ENCODE measurements around the gene PRKCB.

Gene PRKCB

GRCh38 chr16:23871924-23872323 is 36.1 kb downstream of the PRKCB start:
- H3K9me3 ChIP-seq (ENCODE audit: insufficient read depth, low read depth, low read length): no peaks in the 10 kb centered on the region
- no peaks in the 10 kb centered on the region for H3K9me2 ChIP-seq (replicated peaks; ENCODE audit: low read depth, low read length)
- H3K79me2 ChIP-seq (ENCODE audit: insufficient read depth, low read length): peaks cover 84% of the 10 kb centered on the region
- H3K9ac ChIP-seq (ENCODE audit: low read depth, low read length, poor library complexity, severe bottlenecking): no peak overlapping the region
- H3K36me3 ChIP-seq (ENCODE audit: insufficient read depth, low read length): no peaks in the 10 kb centered on the region
- no peaks in the 10 kb centered on the region for H3K27me3 ChIP-seq (ENCODE audit: insufficient read depth, low read length, poor library complexity, severe bottlenecking)
- H3K4me2 ChIP-seq (ENCODE audit: low read depth, low read length, poor library complexity, severe bottlenecking): no peak overlapping the region
- H4K20me1 ChIP-seq (ENCODE audit: insufficient read depth, low read length, poor library complexity, severe bottlenecking): no peaks in the 10 kb centered on the region
- TF ChIP-seq EZH2phosphoT487 (IDR thresholded peaks at IDR 0.05; ENCODE audit: borderline replicate concordance) (no peak), CTCF (conservative IDR thresholded peaks at IDR 0.05; ENCODE audit: low read length) (no peak)
- no peak overlapping the region for H2AFZ ChIP-seq (ENCODE audit: low read length)
- H3F3A ChIP-seq (ENCODE audit: low read depth): no peaks in the 10 kb centered on the region
- no peak overlapping the region for H3K4me3 ChIP-seq (ENCODE audit: low read length, poor library complexity, severe bottlenecking)
- peaks cover 25% of the 10 kb centered on the region for H3K4me1 ChIP-seq (ENCODE audit: insufficient read depth, low read length, poor library complexity, severe bottlenecking)

- no peaks in the 10 kb centered on the region for H3F3A ChIP-seq (ENCODE audit: low read depth)
- H3K36me3 ChIP-seq (ENCODE audit: insufficient read depth, low read length): peaks cover 3% of the 10 kb centered on the region; the same call in 1 of the 2 replicates
- no peak overlapping the region for H3K4me3 ChIP-seq (ENCODE audit: low read length, poor library complexity, severe bottlenecking)
- peaks cover 84% of the 10 kb centered on the region for H3K79me2 ChIP-seq (ENCODE audit: insufficient read depth, low read length)
- H3K4me1 ChIP-seq (ENCODE audit: insufficient read depth, low read length, poor library complexity, severe bottlenecking): peaks cover 35% of the 10 kb centered on the region
- TF ChIP-seq EZH2phosphoT487 (IDR thresholded peaks at IDR 0.05; ENCODE audit: borderline replicate concordance) (no peak), CTCF (conservative IDR thresholded peaks at IDR 0.05; ENCODE audit: low read length) (no peak)
- H3K27me3 ChIP-seq (ENCODE audit: insufficient read depth, low read length, poor library complexity, severe bottlenecking): no peaks in the 10 kb centered on the region
- no peaks in the 10 kb centered on the region for H3K9me2 ChIP-seq (replicated peaks; ENCODE audit: low read depth, low read length)
- no peaks in the 10 kb centered on the region for H3K9me3 ChIP-seq (ENCODE audit: insufficient read depth, low read depth, low read length)
- H4K20me1 ChIP-seq (ENCODE audit: insufficient read depth, low read length, poor library complexity, severe bottlenecking): no peaks in the 10 kb centered on the region
- no peak overlapping the region for H3K9ac ChIP-seq (ENCODE audit: low read depth, low read length, poor library complexity, severe bottlenecking)
- no peak overlapping the region for H2AFZ ChIP-seq (ENCODE audit: low read length)
- no peak overlapping the region for H3K4me2 ChIP-seq (ENCODE audit: low read depth, low read length, poor library complexity, severe bottlenecking)
Measured at GRCh38 chr16:23874613-23875294, 39.0 kb downstream of the PRKCB start.

- Histone ChIP-seq H3K9me2 (replicated peaks; ENCODE audit: low read depth, low read length) (no peaks in the 10 kb centered on the region), H3F3A (ENCODE audit: low read depth) (no peaks in the 10 kb centered on the region), H3K9me3 (ENCODE audit: insufficient read depth, low read depth, low read length) (no peaks in the 10 kb centered on the region), H2AFZ (ENCODE audit: low read length) (no peak overlapping the region), H4K20me1 (ENCODE audit: insufficient read depth, low read length, poor library complexity, severe bottlenecking) (no peaks in the 10 kb centered on the region), H3K4me3 (ENCODE audit: low read length, poor library complexity, severe bottlenecking) (no peak overlapping the region), H3K36me3 (ENCODE audit: insufficient read depth, low read length) (peaks cover 3% of the 10 kb centered on the region; the same call in 1 of the 2 replicates), H3K27me3 (ENCODE audit: insufficient read depth, low read length, poor library complexity, severe bottlenecking) (no peaks in the 10 kb centered on the region), H3K79me2 (ENCODE audit: insufficient read depth, low read length) (peaks cover 84% of the 10 kb centered on the region), H3K4me1 (ENCODE audit: insufficient read depth, low read length, poor library complexity, severe bottlenecking) (peaks cover 51% of the 10 kb centered on the region), H3K4me2 (ENCODE audit: low read depth, low read length, poor library complexity, severe bottlenecking) (no peak overlapping the region), H3K9ac (ENCODE audit: low read depth, low read length, poor library complexity, severe bottlenecking) (peak overlapping the region; percentile 1)
- TF ChIP-seq CTCF (conservative IDR thresholded peaks at IDR 0.05; ENCODE audit: low read length): no peak
Measured at GRCh38 chr16:23876256-23876896, 40.6 kb downstream of the PRKCB start.
